IPS-11a (cell line): ENCODE data around the gene SELENOK.

Experiments used
- H3K4me3 ChIP-seq: one replicate; pipeline ENCODE4 v1.5.1; 2013; ENCODE audit warnings: low read depth, low read length, control low read depth

SELENOK gene

DNA sequence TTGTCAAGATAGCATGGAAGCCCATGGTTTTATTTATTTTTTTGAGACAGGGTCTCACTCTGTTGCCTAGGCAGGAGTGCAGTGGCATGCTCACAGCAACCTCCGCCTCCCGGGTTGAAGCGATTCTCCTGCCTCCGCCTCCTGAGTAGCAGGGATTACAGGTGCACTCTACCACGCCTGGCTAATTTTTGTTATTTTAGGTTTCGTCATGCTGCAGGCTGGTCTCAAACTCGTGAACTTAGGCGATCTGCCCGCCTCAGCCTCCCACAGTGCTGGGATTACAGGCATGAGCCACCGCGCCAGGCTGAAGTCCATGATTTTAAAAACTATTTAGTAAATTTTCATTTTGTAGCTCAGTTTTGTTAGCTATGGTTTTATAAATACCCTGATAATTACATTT lies 7.0 kb downstream of the SELENOK start:
- no peak overlapping the region for H3K4me3 ChIP-seq

DNA sequence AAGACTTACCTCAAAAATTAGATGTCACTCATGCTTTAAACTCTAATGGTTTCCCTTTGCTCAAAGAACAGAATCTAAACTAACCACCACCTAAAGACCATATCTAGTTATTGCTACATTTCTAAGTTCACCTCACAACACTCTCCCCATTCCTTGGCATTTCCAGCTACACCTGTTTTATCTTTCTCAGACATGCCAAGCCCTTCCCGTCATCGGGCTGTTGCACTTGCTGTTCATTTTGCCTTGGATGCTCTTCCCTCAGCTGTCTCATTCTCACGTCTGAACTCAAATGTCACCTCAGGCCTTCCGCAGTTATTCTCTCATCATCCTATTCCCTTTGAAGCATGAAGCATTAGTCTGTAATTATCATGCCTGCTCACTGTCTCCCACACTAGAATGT lies 8.7 kb downstream of the SELENOK start:
- H3K4me3 ChIP-seq, result no peak overlapping the region

DNA sequence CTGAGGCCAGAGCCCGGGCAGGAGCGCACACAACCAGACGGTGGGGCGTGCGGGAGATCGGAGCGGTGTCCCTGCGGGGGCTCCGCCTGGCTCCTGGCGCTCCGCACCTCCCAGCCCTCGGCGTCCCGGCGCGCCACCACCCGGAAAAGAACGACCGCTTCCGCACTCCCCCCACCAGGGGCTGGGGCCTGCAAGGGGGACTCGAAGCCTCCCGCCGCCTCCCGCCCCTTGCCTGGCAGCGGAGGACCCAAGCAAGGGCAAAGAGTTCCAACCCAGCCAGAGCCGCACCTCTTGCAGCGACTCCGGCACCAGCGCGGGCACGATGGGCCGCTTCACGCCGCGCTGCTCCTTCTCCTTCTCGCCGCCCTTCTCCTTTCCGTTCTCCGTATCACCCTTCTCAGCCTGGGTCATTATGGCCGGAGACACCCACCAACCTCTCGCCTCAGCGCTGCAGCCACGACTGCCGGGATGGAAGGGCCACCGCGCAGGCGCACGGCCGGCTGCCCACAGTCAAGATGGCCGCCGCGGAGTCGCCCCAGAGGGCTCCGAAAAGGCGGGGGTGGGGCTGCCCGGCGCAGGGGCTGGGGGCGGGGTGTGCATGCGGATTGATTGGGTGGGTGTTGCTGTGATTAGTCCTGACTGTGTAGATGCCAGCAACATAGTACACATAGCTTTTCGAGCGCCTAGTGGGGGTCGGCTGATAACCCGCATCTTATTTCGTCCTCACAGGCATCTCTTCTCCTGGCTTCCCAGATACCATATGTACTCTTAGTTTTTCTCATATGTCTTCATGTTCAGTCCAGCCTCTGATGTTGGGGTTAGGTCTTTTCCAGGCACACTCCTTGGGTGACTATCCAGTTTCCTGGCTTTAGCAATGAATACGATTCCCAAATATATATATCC lies 9.7 kb downstream of the SELENOK start, which contains the start of gene ACTR8:
Gene ACTR8, minus strand, starts transcription at position 462 of the 903 bp plus-strand sequence. Its CDS starts 51 bp downstream, at position 411.
- peak within 1 kb of the TSS; percentile 91 for H3K4me3 ChIP-seq

DNA sequence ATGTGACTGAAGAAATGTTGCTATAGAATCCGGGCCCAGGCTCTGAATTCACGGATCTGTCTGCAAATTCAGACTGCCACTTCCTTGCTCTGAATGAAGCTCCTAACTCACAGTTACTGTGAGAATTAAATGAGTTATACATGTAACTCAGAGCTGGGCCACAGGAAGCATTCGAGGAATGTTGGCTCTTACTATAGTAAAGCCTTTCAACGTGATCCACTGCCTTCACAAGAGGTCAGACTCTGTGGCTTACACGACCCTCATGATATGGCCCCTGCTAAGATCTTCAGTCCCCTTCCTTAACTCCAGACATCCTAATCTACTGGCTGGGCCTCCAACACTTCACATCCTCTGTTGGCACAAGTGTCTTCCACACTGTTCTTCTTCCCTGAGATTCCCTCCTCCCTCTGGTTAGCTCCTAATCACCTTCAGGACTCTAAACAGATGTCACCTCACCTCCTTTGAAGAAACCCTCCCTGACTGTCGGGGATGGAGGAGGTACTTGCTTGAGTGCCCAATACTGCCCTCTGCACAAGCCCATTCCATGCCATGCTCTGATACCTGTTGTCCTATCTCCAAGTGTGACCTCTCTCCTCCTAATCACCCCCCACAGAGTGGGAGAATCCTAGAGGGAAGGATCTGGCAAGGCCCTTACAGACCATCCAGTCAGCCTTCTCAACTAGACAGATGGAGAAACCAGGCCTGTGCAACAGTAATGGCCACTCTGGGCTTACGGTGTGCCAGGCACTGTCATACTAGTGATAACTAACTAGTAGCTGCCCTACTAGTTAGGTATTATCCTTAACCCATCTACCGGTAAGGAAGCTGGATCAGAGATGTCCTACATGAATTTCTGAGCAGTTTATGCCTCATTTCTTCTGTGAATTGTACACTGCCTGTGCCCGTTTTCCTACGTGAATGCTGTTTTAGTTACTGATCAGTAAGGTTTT lies 11.0 kb downstream of the SELENOK start:
- H3K4me3 ChIP-seq, result peak overlapping the region; percentile 91

DNA sequence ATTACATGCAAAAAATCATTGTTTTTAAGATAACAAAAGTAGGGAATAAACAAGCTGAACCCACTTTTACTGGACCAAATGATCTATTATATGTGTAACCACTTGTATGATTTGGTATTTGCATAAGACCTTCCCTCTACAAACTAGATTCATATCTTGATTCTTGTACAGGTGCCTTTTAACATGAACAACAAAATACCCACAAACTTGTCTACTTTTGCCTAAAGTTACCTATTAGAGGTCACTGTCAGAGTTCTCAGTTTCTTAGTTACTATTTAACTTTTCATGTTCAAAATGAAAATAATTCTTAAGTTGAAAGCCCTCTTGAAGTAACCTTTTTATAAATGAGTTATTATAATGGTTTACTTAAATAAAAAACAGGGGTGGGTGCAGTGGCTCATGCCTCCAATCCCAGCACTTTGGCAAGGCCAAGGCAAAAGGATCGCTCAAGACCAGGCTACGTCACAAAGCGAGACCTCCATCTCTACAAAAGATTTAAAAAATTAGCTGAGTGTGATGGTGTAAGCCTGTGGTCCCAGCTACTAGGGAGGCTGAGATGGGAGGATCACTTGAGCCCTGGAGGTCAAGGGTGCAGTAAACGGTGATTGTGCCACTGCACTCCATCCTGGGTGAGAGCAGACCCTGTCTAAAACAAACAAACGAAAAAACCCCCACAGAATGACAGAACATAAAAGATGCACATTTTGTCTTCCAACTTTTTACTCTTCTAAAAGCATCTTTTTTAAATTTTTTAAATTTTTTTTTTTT lies 25.7 kb downstream of the SELENOK start:
- H3K4me3 ChIP-seq, result no peak overlapping the region

DNA sequence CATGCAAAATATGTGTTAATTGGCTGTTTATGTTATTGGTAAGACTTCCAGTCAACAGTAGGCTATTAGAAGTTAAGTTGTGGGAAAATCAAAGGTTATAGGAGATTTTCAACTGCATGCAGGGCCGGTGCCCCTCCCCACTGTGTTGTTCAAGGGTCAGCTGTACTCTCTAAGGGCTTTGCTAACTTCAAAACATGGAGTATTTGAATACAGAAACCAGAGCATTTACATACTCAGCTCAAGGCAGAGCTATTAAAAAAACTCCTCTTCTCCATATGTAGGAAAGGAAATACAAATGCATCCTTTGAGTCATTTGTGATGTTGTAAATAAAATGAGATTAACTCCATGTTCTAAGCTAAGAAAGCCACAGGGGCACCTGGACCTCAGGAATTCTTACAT lies 28.5 kb downstream of the SELENOK start:
- no peak overlapping the region for H3K4me3 ChIP-seq

DNA sequence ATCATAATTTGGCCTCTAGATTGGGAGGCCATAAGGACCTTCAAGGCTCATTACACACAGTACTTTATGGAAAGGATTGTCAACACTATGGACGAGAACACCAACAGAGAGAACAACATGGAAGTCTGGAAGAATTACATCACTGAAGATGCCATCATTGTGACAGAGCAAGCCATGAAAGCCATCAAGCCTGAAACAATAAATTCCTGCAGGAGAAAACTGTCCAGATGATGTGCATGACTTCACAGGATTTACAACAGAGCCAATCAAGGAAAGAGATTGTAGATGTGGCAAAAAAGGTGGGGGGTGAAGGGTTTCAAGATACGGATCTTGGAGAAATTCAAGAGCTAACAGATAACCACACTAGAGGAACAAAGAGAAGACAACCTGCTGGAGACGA lies 29.4 kb downstream of the SELENOK start:
- no peak overlapping the region for H3K4me3 ChIP-seq

DNA sequence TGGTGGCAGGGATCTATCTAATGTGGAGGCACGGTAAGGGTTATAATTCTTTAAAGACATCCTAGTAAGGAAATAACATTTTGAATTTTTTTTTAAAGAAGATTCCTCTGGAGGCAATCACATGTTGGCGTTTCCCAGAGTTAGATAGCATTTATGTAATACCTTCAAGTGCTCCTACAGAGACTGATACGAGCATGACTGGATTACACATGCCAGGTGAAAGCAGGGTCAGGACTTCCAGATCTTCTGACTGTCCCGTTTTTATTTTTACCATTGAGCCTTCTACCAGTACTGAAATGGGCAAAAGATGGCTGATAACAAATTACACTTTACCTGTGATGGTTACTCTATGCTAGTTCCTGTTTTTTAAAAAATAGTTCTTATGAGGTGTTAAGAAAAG lies 31.5 kb downstream of the SELENOK start:
- no peak overlapping the region for H3K4me3 ChIP-seq

DNA sequence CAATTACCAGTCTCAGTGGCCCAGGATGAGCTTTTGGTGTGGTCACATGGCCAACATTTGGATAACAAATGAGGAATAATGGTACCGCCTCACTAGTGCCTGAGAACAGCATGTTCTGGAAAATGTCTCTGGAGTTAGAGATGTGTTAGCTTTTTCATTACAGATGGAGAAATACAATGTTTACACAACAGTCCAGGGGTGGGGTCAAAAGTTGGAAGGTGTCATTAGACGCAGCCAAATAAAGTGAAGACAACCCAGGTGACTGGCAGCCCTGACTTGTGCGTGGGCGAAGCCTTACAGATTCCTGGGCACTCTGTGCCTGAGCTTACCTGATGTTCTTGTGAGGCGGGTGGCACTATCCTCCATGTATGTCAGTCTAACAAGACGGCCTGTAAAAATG lies 32.5 kb downstream of the SELENOK start:
- no peak overlapping the region for H3K4me3 ChIP-seq

DNA sequence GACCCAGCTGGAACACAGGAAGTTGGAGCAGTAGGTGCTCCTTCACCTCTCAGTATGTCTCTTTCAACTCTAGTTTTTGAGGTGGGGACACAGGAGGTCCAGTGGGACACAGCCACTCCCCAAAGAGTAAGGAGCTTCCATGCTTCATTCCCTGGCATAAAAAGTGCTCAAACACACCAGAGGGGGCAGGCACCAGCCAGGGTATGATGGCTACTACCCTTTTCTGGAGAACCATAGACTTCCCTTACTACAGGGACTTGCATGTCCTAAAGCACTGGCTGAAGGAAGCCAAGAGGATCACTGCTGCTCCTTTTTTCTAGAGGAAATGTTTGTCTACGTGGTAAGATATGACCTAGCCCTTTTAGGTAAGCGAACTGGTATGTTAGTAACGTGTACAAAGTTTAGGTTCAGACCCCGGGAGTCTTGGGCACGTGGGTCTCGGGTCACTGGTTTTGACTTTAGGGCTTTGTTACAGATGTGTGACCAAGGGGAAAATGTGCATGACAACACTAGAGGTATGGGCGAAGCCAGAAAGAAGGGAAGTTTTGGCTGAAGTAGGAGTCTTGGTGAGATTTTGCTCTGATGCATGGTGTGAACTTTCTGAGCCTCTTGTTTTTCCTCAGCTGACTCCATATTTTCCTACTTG lies 33.4 kb downstream of the SELENOK start:
- no peak overlapping the region for H3K4me3 ChIP-seq

DNA sequence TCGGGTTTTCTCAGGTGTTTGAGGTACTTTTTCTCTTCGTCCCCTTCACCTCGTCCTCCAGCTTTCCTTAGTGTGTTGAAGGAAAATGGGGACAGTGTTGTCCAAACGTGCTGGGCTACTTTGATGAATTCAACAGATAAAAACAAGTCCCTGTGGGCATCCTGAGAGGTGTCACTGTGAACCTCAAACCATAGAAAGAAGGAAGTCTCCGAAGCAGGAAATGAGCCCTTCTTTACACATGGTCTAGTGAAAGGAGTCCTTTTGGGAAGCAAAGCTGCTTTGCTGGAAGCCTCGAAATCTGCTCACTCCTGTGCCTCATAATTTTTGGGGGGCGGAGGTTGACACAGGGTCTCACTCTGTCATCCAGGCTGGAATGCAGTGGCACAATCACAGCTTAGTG lies 34.7 kb downstream of the SELENOK start:
- no peak overlapping the region for H3K4me3 ChIP-seq

DNA sequence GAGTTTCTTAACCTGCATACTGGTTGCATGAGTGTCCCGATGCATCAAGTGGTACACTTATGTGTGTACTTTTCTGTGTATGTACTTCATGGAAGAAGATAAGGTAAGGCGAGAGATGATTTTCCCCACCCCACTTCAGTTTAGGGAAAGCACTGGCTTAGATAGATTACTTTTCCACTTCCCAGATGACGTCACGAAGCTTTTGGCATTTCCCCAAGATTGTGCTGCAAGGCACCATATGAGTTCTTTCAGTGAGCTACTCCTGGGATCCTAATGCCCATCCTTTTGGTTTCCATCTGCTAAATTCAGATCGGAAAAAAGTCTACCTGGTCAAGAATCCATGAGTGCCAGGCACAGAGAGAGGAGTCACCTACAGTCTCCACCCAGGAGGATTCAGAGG lies 40.8 kb downstream of the SELENOK start:
- H3K4me3 ChIP-seq, result no peak overlapping the region

DNA sequence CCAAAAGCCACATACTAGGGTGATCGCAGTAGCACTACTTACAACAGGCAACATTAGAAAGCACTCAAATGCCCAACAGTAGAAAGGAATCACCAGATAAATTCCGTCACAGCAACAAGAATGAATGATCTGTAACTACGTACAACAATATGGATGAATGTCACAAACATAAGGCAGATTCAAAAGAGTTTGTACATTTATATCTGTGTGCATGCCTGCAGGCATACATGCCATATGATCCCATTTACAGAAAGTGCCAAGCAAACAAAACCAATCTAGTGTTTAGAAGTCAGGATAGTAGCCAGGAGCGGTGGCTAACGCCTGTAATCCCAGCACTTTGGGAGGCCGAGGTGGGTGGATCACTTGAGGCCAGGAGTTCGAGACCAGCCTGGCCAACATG lies 41.7 kb downstream of the SELENOK start:
- no peak overlapping the region for H3K4me3 ChIP-seq

DNA sequence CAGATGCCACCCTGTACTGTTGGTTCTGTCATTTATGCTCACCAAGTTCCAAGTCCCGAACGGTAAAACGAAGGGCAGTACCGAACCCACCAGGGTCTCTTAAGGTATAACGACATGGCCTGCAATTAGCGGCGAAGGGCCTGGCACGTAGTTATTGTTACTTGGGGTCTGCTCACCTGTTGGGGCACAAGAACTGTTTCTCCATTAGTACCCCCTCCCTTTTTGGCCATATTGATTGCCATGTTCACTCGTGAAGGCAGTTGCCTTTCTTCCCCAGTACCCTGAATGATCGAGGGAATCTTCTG lies 44.9 kb downstream of the SELENOK start:
- H3K4me3 ChIP-seq, result peak overlapping the region; percentile 66

DNA sequence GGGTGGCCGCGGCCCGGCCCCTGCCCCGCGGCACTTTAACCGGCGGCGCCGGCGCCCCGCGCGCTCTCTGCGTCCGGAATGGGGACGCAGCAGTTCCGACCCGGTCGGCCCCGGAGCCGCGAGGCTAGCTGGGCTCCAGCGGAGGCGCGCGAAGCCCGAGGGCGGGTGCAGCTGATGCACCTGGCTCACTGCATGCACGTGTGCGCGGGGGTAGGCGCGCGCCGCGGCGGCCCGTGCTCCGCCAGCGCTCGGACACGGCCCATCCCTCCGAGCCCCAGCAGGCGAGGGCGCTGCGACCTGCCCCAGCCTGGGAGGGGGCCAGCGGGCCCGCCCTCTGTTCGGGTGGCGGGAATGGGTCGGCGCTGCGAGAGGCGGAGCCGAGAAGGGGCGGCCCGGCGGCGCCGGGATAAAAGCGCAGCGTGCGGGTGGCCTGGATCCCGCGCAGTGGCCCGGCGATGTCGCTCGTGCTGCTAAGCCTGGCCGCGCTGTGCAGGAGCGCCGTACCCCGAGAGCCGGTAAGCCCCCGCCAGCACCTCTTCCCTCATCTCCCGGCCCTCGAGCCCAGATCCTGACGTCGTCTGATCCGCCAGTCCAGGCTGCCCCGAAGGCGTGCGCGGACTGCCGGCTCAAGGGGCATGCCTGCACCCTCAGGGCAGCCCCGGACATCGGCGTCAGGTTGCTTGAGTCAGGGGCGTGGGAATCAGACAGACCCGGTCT lies 45.4 kb downstream of the SELENOK start, which contains the start of the genes CHDH and IL17RB:
Gene CHDH, minus strand, starts transcription at position 286 of the 717 bp plus-strand sequence. CDS start 22,411 bp downstream, outside the sequence.
Gene IL17RB, plus strand, starts transcription at position 435 of the 717 bp plus-strand sequence. Its CDS starts 21 bp downstream, at position 456.
- peak within 1 kb of the TSS; percentile 66 for H3K4me3 ChIP-seq

DNA sequence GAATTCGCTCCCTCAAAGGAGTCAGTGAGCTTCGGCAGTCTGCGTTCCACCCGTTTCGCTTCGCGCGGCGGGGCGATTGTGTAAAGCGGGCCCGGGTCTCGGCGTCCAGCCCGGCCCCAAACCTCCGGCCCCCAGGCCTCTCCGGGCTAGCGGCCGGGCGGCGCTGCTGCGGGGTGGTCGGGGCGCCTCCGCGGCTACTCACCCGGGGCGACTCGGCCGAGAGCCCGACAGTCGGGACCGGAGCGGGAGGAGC lies 45.9 kb downstream of the SELENOK start:
- H3K4me3 ChIP-seq, result peak overlapping the region; percentile 66

DNA sequence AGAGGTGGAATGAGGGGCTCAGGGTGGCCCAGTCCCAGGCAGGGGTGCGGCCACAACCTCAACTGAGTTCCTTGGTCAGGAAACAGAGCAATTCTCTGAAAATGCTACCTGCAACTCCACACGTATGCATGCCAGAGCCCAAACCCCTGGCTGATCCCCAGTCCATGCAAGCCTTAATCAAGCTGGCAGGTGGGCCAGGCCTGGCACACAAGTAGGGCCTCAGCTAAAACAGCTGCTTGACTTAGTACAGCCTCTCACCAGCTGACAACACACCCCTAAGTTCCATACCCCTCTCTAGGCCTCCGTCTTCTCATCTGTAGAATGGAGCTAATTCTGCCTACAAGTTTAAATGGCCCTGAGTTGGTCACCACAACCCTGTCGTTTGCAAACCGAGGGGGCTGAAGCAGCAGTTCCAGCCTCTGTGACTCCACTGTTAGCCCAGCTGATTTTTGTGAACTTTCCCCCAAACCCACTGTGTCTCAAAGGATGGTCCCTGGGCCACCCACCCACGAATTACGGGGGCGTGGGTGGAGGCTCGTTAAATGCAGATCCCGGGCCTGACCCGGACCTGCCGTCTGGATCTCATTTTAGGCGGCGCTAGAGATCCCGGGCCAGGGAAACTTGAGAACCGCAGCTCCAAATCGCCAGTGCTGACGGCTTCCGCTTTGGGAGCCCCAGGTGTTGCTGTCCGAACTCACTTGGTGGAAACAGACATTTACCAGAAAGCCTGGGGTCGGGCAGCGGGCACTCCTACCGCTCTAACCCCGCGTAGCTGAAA lies 46.4 kb downstream of the SELENOK start:
- H3K4me3 ChIP-seq, result peak overlapping the region; percentile 66

DNA sequence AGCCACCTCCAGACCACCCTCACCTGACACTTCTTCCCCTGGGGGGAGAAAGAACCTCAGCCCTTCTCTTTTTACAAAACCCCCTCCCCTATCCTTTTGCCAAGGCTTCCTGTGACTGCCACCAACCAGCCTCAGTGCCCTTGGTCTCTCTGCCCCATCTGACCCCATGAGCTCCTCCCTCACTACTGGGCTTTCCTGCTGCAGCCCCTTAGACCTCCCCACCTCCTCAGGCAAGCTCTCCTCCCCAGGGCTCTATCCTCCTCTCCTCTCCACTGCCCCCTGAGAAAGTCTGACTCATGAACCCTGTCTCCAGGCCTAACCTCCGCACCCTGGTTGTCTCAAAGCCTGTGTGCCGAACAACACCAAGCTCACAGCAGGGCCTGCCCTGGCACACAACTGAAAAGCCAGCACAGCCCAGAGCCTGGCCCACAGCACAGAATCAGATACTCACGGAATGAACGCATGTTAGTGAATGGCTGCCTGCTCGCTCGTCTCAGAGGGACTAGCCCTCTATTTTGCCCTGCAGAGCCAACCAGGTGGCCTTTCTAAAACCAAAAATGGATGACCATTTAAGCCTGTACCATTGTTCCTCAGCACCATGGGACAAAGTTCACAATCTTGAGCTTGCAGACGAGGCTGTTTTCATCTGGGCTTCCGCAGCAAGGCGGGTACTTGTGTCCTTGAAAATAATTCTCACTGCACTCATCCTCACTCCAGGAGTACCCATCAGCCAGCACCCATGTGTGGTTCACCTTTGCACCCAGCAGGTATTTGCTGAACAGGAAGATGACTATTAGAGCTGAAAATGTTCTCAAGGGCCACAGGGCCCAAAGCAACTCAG lies 47.2 kb downstream of the SELENOK start:
- no peak overlapping the region for H3K4me3 ChIP-seq
